NCI-H460 (cell line): ENCODE measurements around the gene SIX1. TPM values are rescaled to one million over a fixed set of nuclear protein-coding genes. Genes with fewer than 3 reads are reported as not detected.

Experiments used
- DNase-seq: peaks from one replicate; pipeline ENCODE4 v3.0.0-alpha.2; 2016; ENCODE audit warnings: low read depth; ENCODE audit errors: extremely low read depth
- total RNA-seq: library from RNA; depleted of rRNA; stranded (reverse); fragments of >200 nt; shearing (Covaris generic); gene quantifications from 2 replicates; pipeline ENCODE4 v1.2.3, GENCODE V29; 2014

SIX1 gene
- total RNA-seq, 1 experiment from 2014 or later: 8.4 TPM

DNA sequence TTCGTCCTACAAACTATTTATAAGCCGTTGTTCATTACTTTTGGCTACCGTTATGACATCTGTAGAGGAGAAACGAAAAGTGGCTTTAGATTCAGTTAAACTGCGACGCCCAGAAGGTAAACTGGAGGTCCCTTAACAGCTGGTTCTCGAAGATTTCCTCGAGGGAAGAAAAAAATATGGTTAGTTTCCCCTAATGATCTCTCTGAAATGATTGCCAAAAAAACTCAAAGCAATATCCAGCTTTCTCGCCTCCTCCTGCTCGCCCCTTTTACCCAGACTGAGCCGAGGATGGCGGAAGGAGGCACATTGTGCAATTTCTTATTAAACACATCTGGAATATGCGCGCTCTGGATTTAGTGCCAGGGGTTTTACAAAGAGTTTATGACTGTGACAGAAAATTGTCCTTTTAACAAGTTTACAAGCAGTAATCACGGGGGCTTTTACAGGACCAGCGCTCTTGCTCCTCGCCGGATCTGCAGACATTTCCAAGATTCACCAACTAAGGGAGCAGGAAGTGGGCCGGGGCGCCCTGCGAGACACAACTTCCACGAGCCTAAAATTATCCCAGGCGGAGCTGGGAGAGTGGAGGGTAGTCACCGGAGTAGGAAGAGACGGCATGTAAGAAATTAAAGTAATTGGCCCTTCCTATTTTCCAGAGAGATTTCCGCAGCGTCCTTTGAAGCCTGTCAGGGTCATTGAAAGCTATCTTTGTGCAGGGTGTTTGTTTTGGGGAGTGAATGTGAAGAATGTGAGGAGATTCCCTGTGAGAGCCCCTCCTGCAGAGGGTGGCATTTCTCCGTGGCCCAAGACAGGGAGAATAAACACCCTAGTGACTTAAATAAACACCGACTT lies 5.6 kb downstream of the SIX1 start:
- DNase-seq: no peak

DNA sequence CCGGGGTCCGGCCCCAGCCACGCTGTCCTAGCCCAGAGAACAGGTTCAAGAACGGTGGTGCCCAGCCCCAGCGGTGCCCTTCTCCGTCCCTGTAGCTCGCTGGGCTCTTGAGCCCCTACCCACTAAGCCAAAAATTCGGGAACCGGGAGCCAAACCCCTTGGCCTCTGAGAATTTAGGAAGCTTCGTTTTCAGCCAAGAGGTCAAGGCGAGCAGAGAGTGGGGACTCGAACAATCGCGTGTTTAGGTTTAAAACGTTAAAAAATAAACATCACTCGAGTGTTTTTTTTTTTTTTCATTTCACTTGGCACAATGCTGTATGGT lies 6.2 kb downstream of the SIX1 start:
- no peak for DNase-seq

DNA sequence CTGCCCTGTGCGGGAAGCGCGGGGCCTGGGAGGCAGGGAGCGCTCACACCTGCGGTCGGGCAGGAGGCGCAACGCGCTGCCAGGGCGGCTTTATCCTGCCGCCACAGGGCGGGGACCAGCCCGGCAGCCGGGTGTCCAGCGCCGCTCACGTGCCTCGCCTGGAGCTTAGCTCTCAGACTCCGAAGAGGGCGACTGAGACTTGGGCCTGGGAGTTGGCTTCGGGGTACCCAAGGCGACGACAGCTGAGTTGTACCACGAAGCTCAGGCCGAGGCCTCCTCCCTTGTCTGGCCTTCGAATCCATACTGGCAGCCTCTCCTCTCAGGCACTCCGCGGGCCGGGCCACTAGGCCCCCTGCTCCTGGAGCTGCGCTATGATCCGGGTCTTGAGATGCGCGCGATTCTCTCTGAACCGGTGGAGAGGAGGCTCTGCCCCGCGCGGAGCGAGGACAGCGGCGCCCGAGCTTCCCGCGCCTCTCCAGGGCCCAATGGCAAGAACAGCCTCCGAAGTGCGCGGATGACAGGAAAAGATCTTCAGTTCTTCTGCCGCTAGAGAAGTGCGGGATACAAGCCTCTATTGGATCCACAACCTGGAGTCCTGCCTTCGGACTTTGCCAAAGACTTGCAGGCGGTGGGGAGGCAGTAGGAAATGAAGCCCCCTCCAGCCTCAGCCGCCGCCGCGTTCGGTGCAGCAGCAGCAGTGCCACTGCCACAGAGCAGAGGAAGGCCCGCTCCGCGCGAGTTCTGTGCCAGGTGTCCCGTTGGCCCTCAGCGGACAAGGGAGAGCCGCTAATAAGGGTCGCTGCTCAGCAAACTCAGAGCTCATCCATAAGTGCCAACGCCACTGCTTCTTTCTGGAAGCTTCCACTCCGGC lies 6.8 kb downstream of the SIX1 start:
- DNase-seq: no peak

DNA sequence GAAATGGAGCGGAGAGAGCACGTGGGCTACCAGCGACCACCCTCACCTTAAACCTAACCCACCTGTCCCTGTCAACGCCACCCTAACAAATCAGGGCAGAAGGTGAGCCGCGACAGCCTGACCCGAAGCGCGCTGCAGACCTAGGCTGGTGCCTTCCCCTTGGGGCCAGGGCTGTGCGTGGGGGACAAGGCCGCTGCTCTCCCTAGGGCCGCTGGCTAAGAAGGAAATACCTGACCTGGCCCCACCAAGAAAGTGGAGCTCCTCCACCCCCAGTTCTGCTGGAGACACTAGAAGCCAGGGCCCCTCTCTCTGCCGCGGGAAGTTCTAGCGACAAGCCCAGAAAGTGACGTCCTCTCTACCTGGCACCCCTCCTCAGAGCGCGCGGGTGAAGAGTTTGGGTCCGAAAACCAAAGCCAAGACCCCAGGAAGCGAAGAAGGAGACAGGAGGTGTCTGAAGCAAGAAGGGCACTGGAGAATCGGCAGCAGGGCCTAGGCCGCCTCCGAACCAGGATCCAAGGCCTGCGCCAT lies 7.5 kb downstream of the SIX1 start:
- DNase-seq: no peak

DNA sequence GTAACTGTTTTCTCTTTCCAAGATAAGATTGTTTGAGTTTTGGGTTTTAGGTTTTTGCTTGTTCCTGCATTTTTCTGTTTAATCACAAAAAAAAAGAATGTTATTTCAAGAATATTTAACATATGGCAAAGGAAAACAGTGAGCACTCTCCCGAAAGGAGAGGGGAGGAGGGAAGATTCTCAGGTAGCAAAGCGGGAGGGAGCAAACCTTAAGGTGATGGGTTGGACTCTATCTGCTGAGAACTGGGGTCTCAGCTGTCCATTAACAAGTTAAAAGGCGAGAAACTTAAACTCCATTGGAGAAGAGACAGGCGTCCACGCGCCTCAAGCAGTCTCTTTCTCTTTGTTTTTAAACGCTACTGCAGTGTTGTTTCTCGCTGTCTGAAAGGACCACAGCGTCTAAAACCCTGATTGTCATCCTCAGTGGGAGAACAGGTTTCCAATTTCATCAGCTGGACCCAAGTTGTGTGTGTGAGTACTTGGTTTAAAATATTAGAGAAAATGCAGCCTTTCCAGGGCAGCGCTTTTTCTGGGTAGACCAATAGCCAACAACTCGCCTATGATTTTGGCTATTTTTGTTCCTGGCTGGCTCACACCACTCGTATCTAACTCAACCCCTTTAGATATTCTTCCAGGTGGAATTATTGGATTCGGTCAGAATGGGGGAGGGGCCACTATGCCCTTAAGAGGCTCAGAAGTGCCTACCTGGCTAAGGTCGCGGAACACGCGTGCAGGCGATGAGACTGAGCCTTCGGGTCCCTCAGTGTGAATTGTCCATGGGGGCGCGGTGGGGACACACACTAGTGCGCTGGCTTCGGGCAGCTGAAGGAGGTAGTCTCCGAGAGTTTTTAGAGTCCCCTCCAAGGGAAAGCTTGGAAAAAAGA lies 8.2 kb downstream of the SIX1 start:
- no peak for DNase-seq

DNA sequence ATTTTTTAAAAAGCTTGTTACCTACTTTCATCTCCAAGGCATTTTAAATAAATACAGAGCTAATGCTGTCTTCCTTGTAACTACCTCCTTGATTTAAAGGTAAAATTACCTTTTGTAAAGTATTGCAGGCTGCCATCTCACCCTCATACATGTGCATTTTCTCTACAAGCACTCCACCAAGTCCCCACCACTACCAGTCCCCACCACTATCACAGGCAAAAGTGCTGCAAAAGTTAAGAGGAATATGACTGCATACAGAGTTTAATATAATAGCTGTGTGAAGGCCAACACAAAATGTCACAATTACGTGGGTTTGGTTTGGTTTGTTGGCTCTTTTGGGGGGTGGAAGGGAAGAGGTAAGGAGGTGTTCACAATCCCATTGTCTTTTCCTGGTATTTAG lies 9.6 kb downstream of the SIX1 start:
- DNase-seq: no peak

DNA sequence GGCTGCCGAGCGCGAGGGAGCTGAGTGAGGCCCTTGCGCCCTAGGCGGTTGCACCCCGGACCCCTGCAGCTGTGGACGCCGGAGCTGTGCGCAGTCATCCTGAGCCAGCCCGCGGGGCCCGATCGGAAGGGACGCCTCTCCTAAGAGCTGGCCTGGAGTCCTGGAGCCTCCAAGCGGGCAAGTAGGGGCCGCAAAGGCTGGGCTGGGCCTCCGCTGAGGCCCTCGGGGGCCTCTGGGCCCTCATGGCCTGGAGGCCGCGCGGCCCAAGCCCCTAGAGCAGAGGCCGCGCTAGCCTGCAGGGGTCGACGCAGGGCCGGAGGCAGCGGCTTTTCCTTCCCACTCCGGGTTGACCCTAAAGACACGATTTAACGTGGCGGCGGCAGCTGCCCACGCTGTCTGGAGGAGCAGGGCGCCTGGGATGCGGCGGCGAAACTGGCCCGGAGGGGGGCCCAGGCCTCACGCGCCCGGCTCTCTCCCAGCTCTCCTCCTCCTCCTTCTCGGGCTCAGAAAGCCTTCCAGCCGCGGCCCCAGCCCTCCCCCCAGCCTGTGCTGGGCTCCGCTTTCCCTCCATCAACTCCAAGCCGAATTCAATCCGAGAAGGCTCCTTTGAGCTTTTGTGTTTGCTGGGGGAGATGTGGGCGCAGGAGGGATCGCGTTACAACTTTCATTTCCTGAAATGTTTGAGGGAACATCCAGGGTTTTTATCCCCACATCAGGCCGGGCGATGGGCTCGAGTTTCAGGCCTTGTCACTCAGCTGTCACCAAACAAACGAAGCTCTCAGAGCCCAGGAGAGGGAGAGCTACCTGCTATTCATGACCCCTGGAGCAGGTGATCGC lies 11.6 kb downstream of the SIX1 start:
- DNase-seq: no peak

DNA sequence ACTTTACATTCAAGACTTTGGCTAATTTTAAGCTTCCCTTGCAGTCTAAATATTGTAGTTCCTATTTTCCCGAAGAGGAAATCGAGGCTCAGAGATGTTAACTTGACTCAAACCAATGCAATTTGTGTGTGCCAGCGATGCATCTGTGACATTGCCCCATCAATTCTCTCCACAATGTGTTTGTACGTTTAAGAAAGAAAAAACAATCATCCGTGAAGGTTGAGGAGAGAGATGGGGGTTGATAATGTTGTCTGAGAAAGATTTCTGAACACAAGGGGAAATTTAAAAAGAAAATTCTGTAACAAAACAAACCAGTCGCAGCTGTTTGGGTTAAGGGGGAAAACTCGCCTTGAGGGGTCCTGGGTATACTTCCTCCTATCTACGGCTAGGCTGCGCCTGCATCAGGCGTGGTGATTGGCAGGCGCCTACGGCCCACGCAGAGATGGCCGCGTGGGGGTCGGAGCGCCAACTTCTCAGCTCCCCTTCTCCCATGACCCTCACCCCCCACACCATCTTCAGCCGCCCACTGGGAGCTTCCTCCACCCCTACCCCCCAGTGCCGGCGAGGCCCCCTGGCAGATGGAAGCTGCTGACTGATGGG lies 12.3 kb downstream of the SIX1 start:
- DNase-seq: no peak

DNA sequence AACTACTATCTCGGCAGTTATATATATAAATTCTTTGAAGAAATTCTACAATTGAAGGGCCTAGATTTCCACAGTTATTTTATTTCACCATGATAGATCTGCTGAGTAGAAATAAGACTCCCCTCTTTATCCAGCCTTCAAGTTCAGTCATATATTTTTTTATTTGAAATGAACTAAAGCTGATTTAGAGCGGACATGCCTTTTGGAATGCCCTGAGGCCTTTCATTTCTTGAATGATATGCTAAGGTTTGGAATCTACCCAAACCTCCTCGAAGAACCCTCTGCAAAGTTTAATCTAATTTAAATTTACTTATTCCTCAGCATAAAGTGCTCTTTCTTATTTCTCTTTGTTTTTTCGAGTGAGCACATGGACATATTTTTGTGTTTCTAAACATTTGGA lies 15.1 kb downstream of the SIX1 start:
- no peak for DNase-seq

DNA sequence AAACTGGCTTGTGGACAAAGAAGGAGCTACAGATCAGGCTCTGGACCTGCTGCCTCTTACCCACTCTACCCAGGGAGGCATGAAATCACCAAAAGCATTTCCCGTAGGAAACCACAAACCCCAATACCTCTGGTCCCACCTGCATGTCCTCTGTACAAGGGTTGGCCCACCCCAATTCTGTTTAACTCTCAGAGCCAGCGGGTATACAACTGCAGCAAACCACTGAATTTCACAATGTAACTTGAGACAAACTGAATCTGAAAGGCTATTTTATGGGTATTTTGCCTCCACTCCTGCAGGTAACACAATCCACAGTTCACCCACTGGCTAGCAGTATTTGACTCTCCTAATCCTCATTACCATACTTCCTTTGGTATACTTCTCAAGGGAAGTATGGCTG lies 16.5 kb downstream of the SIX1 start:
- DNase-seq: no peak

DNA sequence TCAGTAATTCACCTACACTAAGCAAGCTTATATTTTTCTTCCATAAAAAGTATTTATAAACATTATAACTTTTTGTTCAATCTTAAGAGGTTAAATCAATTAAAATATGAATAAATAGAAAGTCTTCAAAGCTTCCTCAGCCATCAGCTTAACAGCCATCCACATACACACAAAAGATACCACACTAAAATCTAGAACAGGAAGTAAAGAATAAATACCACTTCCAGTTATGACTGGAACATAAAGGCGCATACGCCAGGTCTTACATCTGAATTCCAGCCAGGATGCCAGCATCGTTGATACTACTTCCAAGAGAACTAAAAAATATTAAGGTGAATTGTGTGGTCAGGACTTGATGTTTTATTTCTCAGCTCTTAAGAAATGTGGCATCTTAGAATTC lies 17.0 kb downstream of the SIX1 start:
- DNase-seq: no peak

DNA sequence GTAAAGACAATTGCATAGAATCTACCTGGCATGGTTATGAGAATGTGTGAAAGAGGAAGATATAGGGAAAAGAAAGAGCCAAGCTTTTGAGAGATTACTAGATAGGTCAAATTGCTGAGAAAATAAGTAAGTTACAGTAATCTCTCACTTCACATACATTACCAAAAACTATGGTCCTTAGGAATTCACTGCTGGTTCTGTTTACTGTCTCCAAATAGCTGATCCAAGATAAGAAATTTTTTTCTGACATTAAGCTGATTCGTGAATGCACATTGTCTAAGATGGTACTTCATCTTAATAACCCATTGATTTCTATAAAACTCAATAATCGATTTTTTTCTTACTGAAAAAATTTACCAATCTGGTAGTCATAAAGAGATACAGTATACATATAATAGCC lies 17.4 kb downstream of the SIX1 start:
- no peak for DNase-seq

DNA sequence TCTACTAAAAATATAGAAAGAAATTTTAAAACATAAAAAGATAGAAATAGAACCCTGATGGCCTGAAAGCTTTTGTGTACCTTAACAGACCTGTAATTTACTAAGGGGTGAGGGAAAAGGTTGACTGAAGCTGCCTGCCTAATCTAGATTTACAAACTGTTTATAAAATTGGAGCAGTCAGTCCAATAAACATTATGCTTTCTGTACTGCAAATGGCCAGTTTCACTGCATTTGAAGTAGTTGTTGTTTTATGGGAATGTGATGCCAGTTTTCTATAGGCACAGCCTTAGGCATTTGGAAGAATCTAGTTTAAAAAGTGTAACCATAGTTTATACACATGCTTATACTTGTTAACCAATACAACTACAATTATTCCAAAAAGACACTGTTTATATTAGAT lies 19.1 kb downstream of the SIX1 start:
- DNase-seq: no peak

DNA sequence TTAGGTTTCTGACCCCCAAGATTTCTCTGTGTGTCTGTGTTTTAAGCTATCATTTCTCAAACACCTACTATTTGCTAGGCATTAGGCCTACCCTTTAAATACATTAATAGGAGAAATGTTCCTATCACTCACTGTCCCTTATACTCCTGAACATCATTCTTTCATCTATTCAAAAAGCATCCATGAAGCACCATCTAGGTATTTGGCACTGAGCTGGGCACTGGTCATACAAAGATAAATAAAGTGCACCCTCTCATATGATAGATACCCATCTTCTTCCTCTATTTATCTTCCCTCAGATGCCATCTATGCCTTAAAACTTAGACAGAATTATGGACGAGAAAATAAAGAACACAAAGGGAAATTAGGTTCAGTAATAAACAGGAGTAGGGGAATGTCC lies 20.4 kb downstream of the SIX1 start:
- no peak for DNase-seq

DNA sequence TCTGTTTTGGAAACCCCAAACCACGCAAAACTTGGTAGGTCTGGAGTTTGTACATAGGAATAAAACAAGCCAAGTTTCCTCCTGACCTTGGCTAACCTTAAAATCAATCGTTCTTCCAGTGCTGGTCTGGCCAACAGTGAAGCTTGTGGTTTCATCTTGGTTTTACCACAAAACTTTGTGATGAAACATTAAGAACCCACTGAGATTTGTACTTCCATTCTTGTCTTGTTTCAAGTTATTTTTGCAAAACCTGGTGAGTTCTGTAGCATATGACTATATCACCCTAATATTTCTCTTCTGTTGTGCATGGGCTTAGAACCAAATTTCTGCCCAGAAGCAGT lies 26.4 kb downstream of the SIX1 start:
- no peak for DNase-seq

DNA sequence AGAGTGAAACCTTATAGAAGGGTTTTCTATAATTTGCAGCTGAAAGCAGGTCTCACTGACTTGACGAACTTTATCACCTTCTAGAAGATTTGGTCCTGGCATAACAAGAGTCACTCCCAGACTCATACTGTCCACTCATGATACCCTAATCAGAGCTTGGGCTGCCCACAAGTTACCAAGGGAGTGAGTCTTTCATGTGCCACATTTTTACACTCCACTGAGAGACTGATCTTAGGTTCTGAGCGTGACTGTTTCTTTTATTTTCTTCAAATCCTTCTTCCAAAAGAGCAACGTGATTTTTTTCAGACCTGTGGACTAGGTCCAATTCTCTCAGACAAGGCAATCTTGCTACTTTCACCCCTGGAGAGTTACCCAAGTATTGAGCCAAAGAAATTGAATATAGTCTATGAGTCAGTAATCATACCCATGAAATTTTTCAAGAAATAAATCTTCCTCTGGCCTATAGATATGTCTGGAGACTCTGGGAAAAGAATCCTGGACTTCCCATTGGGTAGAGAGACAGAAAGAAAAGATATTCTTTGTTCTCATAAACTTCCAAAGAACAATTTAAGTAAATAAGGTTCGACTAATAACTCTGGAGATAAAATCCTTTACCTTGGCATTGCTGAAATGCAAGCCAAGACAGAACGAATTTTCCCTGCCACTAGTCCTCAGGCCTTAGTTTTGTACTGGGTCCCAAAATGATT lies 26.9 kb downstream of the SIX1 start:
- no peak for DNase-seq

DNA sequence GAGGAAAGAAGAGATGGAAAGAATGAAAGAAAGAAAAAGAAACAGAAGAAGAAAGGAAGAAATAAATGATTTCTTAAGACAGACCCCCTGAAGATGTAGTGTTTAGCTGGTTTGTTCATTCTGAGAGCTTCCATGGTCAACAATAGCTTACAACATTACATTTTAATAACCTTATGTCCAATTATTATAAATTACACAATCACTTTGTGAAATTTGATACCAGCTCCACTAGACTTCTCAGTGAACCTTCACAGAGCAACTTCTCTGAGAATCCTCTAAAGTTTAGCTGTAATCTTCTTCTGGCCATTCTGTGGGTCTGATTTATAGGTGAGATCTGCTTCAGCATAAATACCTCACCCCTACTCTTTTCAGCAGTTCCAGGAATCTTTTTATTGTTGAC lies 27.9 kb downstream of the SIX1 start:
- no peak for DNase-seq

DNA sequence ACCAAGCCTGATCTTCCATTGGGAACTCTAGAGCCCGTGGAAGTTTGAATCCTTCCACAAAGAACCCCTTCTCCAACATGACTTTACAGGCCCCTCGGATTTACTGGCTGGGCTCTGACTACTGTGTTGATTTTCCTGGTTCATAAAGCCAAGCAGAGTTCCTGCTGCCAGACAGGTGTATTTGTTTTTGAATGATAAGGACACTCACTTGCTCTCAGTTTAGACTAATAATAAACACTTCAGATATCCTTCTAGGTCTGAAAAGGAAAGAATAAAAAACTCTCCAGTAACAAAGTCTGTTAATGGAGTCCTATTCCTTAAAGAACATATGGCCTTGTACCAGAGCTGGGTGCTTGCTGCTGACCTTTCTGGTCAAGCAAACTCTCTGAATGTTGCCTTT lies 31.0 kb downstream of the SIX1 start:
- DNase-seq: no peak

DNA sequence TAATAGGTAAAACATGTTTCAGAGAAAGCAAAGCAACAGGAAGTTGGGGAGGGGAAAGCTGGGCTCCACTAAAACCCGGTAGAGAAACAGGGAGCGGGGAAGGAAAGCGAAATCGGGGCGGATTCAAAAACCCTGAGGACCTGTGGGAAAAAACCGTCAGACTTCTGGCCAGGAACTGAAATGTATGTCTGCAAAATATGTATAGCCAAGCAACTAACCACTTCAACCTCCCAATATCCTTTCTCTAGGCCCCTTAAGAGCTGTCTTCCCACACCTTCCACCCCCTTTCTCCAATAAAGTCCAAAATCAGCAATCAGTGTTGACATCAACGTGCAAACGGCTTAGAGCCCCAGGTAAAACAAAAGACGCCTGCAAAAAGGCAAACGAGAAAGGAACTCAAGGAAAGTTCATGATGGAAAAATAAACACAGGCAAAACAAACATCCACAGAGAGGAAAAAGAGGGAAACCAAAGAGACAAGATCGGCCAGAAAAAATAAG lies 32.8 kb downstream of the SIX1 start:
- no peak for DNase-seq
